K562 (cell line): ENCODE measurements around the gene RNF135. TPM values are rescaled to one million over a fixed set of nuclear protein-coding genes. Genes with fewer than 3 reads are reported as not detected.

Experiments
- HNRNPUL1 ChIP-seq: fragments of 200-400 bp; formaldehyde crosslinking; IDR thresholded peaks from 2 replicates; pipeline ENCODE4 v1.6.1; 2017; ENCODE audit warnings: low read length
- KAT8 ChIP-seq: fragments of 450-650 bp; IDR thresholded peaks from 2 replicates; pipeline ENCODE4 v1.6.1; 2016; ENCODE audit warnings: low read depth, mild to moderate bottlenecking
- KHSRP ChIP-seq: fragments of 450-650 bp; IDR thresholded peaks from 2 replicates; pipeline ENCODE4 v1.6.1; 2017
- KLF6 ChIP-seq: fragments of 250-450 bp; sonication (Bioruptor Pico); IDR thresholded peaks from 2 replicates; pipeline ENCODE4 v1.4.0; 2020; ENCODE audit warnings: mild to moderate bottlenecking, moderate library complexity, borderline replicate concordance
- MED1 ChIP-seq: sonication (generic); formaldehyde crosslinking; IDR thresholded peaks from 2 replicates; pipeline ENCODE4 v1.8.1; 2023; ENCODE audit warnings: missing genetic modification reagents, borderline replicate concordance
- THRA ChIP-seq: fragments of 450-650 bp; IDR thresholded peaks from 2 replicates; pipeline ENCODE4 v1.6.1; 2017; ENCODE audit warnings: mild to moderate bottlenecking, moderate library complexity
- ZBTB5 ChIP-seq: fragments of 450-650 bp; IDR thresholded peaks from 2 replicates; pipeline ENCODE4 v1.6.1; 2017; ENCODE audit warnings: antibody characterized with exemption
- ZFP1 ChIP-seq: fragments of 450-650 bp; formaldehyde crosslinking; IDR thresholded peaks from 2 replicates; pipeline ENCODE4 v1.4.0; 2020; ENCODE audit warnings: mild to moderate bottlenecking, mixed read lengths
- polyA plus RNA-seq, 8 experiments: library from polyadenylated mRNA; depleted of rRNA in 4 of 8; stranded (reverse) in 5 of 8; unstranded in 3 of 8; fragments of >200 nt; fragmentation: Nextera tagmentation in 2 of 8; fragmentation: Illumina TruSeq in 1 of 8; extraction: Ambion mirVana in 2 of 8; extraction: Trizol in 1 of 8; gene quantifications; 2 replicates each; pipeline versions ENCODE4 v1.2.1 to v1.2.3, GENCODE V29; 2011 to 2014; ENCODE audit warnings: inconsistent platforms in 1 of 8, missing spikeins in 1 of 8
- total RNA-seq, 7 experiments: library from RNA; depleted of rRNA in 6 of 7; stranded (reverse); fragments of >200 nt in 6 of 7; fragmentation: Illumina TruSeq in 2 of 7; extraction: Trizol in 2 of 7; gene quantifications; 2 replicates each; pipeline versions ENCODE4 v1.2.1 to v1.2.3, GENCODE V29; 2011 to 2021; ENCODE audit warnings: low replicate concordance in 1 of 7

Gene RNF135
- total and polyA plus RNA-seq, 9 of the 15 experiments (the other 6 are each of a cell fraction or from before 2014, with no cell fraction given): 0.08 TPM; not detected in 8

- TF ChIP-seq THRA (no peak), HNRNPUL1 (no peak), KLF6 (CRISPR knock-in tag) (no peak), ZFP1 (no peak), KAT8 (no peak), MED1 (CRISPR knock-in tag) (no peak), KHSRP (no peak), ZBTB5 (no peak)
These were observed 20.6 kb upstream of the RNF135 start (continued) for GRCh38 chr17:30950189-30950588.
